COLO829 (cell line): ENCODE results near the gene TIAM2.
"Not testable (repeated sequence)": the region's sequence is repeated elsewhere in the genome, so short reads cannot be mapped to it uniquely, and the experiment has no call there.

Experiments
- DNase-seq: peaks from one replicate; pipeline ENCODE4 v3.0.0; 2012; ENCODE audit warnings: low spot score

TIAM2 gene

GRCh38 chr6:155197932-155198331 is 202.8 kb downstream of the TIAM2 start:
- no peak for DNase-seq

GRCh38 chr6:155200012-155200411 is 204.9 kb downstream of the TIAM2 start:
- DNase-seq, result peak; percentile 74

- no peak for DNase-seq
These were observed 206.5 kb downstream of the TIAM2 start for GRCh38 chr6:155201461-155202226.

- no peak for DNase-seq
These were observed 212.1 kb downstream of the TIAM2 start for GRCh38 chr6:155207223-155207622.

DNA sequence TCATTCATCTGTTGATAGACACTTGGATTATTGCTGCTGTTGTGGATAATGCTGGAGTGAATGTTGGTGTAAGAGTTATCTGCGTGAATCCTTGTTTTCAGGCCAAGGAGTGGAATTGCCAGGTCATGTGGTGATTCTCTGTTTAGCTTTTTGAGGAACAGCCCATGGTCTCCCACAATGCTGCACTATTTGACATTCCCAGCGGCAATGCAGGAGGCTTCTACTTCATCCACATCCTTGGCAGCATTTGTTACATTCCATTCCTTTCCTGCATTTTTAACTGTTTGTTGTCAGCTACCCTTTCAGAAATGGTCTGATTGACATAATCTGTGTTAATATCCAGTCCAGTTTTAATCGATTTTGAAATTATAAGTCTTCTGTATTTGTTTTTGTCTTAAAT is 217.0 kb downstream of the TIAM2 start:
- no peak for DNase-seq

- DNase-seq, result no peak
These were observed 217.7 kb downstream of the TIAM2 start for GRCh38 chr6:155212616-155213380.

DNA sequence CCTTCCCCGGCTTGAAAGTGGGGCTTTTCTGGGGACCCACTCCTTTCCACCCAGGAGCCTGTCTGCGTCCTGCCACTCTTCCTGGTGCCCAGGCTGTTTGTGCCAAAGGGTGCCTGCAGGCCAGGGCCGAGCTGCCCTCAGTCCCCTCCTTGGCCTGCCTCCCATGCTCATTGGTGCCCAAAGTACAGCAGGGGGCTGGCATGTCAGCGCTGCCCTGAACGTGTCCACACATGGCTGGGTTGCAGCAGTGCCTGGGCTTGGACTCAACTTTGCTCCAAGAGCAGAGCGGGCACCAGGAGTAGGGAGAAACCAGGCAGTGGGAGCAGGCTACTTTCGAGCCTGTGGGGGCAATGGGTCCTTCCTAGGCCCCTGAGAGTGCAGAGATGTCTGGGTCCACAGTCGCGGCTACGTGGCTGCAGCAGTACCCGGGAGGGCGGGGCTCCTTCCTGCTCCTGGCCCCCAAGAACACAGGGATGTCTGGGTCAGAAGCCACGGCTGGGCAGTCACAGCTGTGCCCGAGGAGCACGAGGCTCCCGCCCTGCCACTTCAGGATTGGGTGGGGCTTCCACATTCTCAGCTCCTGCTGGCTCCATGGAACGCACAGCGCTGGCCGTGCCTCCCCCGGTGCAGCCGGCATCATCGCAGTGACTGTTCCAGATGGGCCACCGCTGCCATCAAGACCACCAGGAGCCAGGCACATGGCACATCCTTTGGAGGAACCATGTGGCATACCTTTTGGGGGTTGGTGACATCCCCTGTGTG is 218.7 kb downstream of the TIAM2 start:
- no peak for DNase-seq

- no peak for DNase-seq
These were observed 220.8 kb downstream of the TIAM2 start for GRCh38 chr6:155215906-155216305.

DNA sequence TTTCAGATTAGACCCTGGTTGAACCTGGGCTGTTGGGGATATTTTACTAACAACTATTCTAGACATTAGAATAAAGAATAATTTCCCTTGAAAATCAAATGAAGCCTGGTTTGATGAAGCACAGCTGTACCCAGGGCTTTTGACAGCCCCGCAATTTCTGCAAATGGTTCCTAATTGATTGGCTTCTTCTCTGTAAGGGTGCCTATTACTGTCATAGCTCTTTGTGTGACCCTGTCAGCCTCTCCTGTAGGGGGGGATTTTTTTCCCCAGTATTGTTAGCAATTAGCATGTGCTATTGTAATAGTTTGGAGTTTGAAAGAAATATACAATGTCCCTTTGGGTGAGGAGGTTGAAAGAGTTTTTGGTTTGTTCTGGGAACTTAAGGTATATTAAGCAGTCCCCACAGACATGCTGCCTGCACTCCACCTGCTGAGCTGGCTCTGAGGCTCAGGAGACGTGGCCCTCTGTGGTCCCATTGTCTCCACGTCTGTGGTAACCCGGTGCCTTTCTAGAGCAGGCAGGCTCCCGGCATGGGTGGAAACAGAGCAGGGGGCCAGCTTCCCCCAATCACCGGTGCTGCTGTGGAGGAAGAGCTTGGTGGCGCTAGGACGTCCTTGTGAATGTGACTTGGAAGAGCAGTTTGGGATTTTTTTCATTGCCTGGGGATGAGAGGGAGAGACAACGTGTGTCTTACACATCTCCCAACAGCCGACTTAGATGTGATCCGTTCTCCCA is 221.4 kb downstream of the TIAM2 start:
- DNase-seq, result no peak

DNA sequence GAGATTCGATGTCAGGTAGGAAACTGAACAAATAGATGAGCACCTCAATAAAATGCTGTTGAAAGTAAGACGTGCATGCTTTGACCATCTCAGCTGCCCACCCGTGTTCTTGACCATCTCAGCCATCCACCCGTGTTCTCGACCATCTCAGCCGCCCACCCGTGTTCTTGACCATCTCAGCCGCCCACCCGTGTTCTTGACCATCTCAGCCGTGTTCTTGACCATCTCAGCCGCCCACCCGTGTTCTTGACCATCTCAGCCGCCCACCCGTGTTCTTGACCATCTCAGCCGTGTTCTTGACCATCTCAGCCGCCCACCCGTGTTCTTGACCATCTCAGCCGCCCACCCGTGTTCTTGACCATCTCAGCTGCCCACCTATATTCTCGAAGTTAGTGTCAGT is 223.6 kb downstream of the TIAM2 start:
- DNase-seq, result not testable (repeated sequence)

DNA sequence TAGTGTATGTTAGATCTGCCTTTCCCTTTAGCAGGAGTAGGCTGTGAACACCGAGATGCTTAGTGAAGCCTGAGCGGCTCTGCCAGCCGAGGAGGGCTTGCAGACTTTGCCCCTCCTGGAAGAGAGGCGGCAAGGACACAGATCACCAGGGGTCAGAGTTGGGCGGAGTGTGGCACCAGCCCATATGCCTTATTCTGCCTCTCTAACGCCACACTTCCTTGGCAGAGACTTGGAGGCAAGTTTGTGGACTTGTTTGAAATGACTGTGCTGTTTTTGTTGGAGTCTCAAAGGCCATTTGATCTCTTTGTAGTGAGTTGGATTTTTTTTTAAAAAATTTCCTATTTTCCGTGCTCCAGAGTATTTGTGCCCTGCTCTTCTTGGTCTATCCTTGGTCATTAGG is 224.2 kb downstream of the TIAM2 start:
- no peak for DNase-seq

- DNase-seq, result no peak
These were observed 224.8 kb downstream of the TIAM2 start for GRCh38 chr6:155219858-155220301.

DNA sequence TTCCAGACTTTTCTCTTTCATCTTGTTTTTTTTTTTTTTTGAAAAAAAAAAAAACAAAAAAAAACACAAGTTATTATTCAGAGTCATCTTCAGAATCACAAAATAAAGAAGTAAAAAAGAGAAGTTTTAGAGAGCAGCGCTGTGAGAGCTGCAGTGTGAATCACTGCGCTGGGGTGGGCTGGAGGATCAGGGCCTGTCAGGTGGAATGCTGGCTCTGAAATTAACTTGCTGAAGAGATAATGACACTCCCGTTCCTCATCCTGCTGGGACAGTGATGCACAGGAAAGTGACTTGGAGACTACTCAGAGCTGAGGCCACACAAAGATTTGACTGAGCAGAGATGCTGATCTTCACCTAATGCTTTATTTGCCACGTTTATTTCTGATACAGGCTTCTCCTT is 226.0 kb downstream of the TIAM2 start:
- no peak for DNase-seq

DNA sequence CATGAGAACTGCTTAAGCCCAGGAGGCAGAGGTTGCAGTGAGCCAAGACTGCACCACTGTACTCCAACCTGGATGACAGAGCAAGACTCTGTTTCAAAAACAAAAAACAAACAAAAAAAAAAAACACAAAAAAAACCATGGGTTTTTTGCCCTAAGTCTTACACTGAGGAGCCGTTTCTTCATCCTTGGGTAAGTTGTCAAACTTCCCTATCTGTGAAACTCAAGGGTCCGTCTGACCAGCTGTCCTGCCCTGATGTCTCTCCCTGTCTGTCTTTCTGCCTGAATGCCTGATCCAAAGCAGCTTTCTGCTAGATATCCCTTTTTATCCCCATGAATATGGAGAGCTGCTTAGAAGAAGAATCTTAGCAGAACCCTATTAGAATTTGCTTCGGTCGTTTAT is 227.4 kb downstream of the TIAM2 start:
- DNase-seq, result no peak

- peak; percentile 52 for DNase-seq
These were observed 228.7 kb downstream of the TIAM2 start for GRCh38 chr6:155223646-155224451.

GRCh38 chr6:155224618-155225017 is 229.5 kb downstream of the TIAM2 start:
- no peak for DNase-seq

GRCh38 chr6:155227046-155227445 is 231.9 kb downstream of the TIAM2 start:
- DNase-seq, result no peak

DNA sequence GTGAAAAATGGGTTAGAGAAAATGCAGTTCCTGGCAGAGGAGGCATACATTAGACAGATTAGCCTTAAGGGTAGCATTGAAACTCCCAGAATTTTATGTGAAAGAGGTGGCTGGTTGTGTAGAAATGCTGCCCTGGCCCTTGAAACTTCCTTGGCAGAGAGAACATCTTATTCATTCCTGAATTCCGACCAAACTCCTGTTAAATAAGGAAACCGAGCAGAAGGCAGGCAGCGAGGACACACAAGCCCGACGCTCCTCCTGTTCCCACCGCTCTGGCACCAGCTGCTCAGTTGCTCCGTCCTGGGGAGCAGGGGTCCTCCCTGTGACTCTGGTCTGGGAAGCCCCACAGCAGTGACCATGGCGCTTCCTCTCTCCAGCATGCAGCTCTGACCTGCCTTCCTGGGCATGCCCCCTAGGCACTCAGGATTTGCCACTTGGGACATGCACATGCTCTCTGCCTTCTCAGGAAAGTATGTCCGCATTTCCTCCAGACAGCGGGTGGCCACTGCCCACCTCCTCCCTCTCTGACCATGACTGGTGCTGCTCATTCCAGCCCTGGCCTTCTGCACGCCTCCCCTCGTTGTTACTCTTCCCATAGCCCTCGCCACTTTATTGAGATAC is 233.5 kb downstream of the TIAM2 start:
- no peak for DNase-seq

DNA sequence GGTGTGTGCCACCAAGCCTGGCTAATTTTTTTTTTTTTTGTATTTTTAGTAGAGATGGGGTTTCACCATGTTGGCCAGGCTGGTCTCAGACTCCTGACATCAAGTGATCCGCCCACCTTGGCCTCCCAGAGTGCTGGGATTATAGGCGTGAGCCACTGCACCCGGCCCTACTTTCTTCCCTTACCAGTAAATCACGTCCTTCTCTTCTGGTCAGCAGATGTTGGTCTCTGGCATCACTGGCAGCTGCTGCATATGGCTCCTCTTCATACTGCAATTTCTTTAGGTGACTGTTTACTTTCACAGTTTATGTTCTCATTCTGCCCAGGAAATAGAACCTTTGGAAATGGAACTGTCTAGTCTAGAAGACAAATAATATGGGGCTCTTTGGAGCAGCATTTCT is 235.9 kb downstream of the TIAM2 start:
- not testable (repeated sequence) for DNase-seq

DNA sequence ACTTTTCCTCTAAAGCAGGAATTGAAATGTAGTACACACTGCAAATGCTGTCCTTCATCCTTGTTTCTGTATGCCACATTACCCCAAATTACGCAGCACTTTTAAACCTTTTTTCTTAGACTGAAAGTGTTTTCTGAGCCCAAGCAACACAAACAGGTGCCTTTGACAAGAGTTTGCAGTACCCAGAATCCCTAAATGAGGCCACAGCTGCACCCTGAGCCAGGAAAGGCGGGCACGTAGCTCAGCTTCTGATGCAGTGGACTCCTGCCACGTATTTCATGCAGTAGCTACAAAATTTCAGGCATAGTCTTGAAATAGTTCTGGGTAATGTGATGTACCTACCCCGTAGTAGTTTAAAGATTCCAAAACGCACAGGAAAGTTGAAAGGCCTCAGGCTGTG is 237.7 kb downstream of the TIAM2 start:
- DNase-seq, result no peak

GRCh38 chr6:155234167-155234566 is 239.1 kb downstream of the TIAM2 start:
- no peak for DNase-seq
